H9 (cell line): ENCODE results near the gene ITGA2. TPM values are rescaled to one million over a fixed set of nuclear protein-coding genes. Genes with fewer than 3 reads are reported as not detected.
A peak's percentile ranks its signal among the peaks of the same experiment; 100 is the strongest.

ENCODE experiments used
- DNase-seq: peaks from one replicate; pipeline ENCODE4 v3.0.0-alpha.2; 2017
- H2AFZ ChIP-seq: one replicate; pipeline ENCODE4 v1.6.1; 2013; ENCODE audit warnings: mild to moderate bottlenecking, low read length, control low read depth, moderate library complexity
- H2AK5ac ChIP-seq: 2 replicates; pipeline ENCODE4 v1.6.1; 2013; ENCODE audit warnings: low read length, control low read depth, mixed read lengths; ENCODE audit not compliant: insufficient read length
- H2BK120ac ChIP-seq: one replicate; pipeline ENCODE4 v1.6.1; 2013; ENCODE audit warnings: low read depth, mild to moderate bottlenecking, low read length, control low read depth, inconsistent platforms; ENCODE audit not compliant: poor library complexity, severe bottlenecking
- H2BK12ac ChIP-seq: 2 replicates; pipeline ENCODE4 v1.6.1; 2013; ENCODE audit warnings: low read length, control low read depth, mixed read lengths, low read depth; ENCODE audit not compliant: insufficient read length
- H2BK15ac ChIP-seq: 2 replicates; pipeline ENCODE4 v1.6.1; 2013; ENCODE audit warnings: low read depth, low read length, control low read depth
- H2BK20ac ChIP-seq: one replicate; pipeline ENCODE4 v1.6.1; 2013; ENCODE audit warnings: low read depth, mild to moderate bottlenecking, low read length, control low read depth, inconsistent platforms; ENCODE audit not compliant: poor library complexity, severe bottlenecking
- H2BK5ac ChIP-seq: 2 replicates; pipeline ENCODE4 v1.6.1; 2013; ENCODE audit warnings: low read length, control low read depth, mixed read lengths; ENCODE audit not compliant: insufficient read length
- H3K14ac ChIP-seq: 2 replicates; pipeline ENCODE4 v1.6.1; 2013; ENCODE audit warnings: low read length, control low read depth; ENCODE audit not compliant: insufficient read depth
- H3K18ac ChIP-seq: 2 replicates; pipeline ENCODE4 v1.6.1; 2013; ENCODE audit warnings: low read depth, mild to moderate bottlenecking, mixed read lengths, low read length, control low read depth; ENCODE audit not compliant: insufficient read length
- H3K23ac ChIP-seq: 2 replicates; pipeline ENCODE4 v1.6.1; 2013; ENCODE audit warnings: low read length, control low read depth, mixed read lengths, low read depth; ENCODE audit not compliant: insufficient read length
- H3K23me2 ChIP-seq: 2 replicates; pipeline ENCODE4 v1.6.1; 2013; ENCODE audit warnings: low read depth, mild to moderate bottlenecking, mixed read lengths, low read length, control low read depth; ENCODE audit not compliant: insufficient read length, poor library complexity, severe bottlenecking
- H3K27ac ChIP-seq: 2 replicates; pipeline ENCODE4 v1.5.1; 2013; ENCODE audit warnings: low read length, control low read depth, mixed read lengths, low read depth; ENCODE audit not compliant: insufficient read length
- H3K27me3 ChIP-seq: 2 replicates; pipeline ENCODE4 v1.6.1; 2013; ENCODE audit warnings: low read length, control low read depth, inconsistent platforms; ENCODE audit not compliant: insufficient read depth
- H3K4ac ChIP-seq: 2 replicates; pipeline ENCODE4 v1.6.1; 2013; ENCODE audit warnings: low read depth, mild to moderate bottlenecking, control low read depth, inconsistent platforms, low read length, moderate library complexity
- H3K4me1 ChIP-seq: 2 replicates; pipeline ENCODE4 v1.6.1; 2013; ENCODE audit warnings: low read length, control low read depth, inconsistent platforms; ENCODE audit not compliant: insufficient read depth
- H3K4me2 ChIP-seq: 2 replicates; pipeline ENCODE4 v1.6.1; 2013; ENCODE audit warnings: low read length, control low read depth, mixed read lengths; ENCODE audit not compliant: insufficient read length, insufficient read depth
- H3K56ac ChIP-seq: 2 replicates; pipeline ENCODE4 v1.6.1; 2013; ENCODE audit warnings: low read depth, mild to moderate bottlenecking, mixed read lengths, low read length, control low read depth; ENCODE audit not compliant: insufficient read length
- H3K79me1 ChIP-seq: 2 replicates; pipeline ENCODE4 v1.6.1; 2013; ENCODE audit warnings: low read depth, mild to moderate bottlenecking, moderate library complexity, low read length, control low read depth, inconsistent platforms; ENCODE audit not compliant: insufficient read depth, poor library complexity, severe bottlenecking
- H3K79me2 ChIP-seq: 2 replicates; pipeline ENCODE4 v1.6.1; 2013; ENCODE audit warnings: low read length, control low read depth, inconsistent platforms; ENCODE audit not compliant: insufficient read depth
- H3K9ac ChIP-seq: 2 replicates; pipeline ENCODE4 v1.6.1; 2013; ENCODE audit warnings: low read length, control low read depth, mixed read lengths; ENCODE audit not compliant: insufficient read length; ENCODE audit errors: extremely low read depth
- H3K9me3 ChIP-seq: one replicate; pipeline ENCODE4 v1.6.1; 2013; ENCODE audit warnings: low read depth, low read length, inconsistent platforms; ENCODE audit not compliant: control insufficient read depth
- H3T11ph ChIP-seq: one replicate; pipeline ENCODE4 v1.6.1; 2013; ENCODE audit warnings: mild to moderate bottlenecking, low read length, control low read depth, inconsistent platforms
- H4K20me1 ChIP-seq: one replicate; pipeline ENCODE4 v1.6.1; 2013; ENCODE audit not compliant: control insufficient read depth, insufficient read length, insufficient read depth
- H4K5ac ChIP-seq: 2 replicates; pipeline ENCODE4 v1.6.1; 2013; ENCODE audit warnings: low read depth, mild to moderate bottlenecking, mixed read lengths, low read length, control low read depth; ENCODE audit not compliant: insufficient read length
- H4K8ac ChIP-seq: replicated peaks from 2 replicates; pipeline ENCODE4 v1.6.1; 2013; ENCODE audit warnings: low read length, control low read depth, mixed read lengths, low read depth; ENCODE audit not compliant: insufficient read length
- H4K91ac ChIP-seq: 2 replicates; pipeline ENCODE4 v1.6.1; 2013; ENCODE audit warnings: low read depth, mild to moderate bottlenecking, moderate library complexity, mixed read lengths, low read length, control low read depth; ENCODE audit not compliant: insufficient read length
- H3K27ac Mint-ChIP-seq, 3 experiments: 2 replicates in 2 of 3; 3 replicates in 1 of 3; pipeline ENCODE4 v1.8.0; 2020 to 2021; ENCODE audit warnings: mixed read lengths in 3 of 3, mild to moderate bottlenecking in 1 of 3, moderate library complexity in 1 of 3
- H3K27me3 Mint-ChIP-seq: 2 replicates; pipeline ENCODE4 v1.8.0; 2021; ENCODE audit warnings: low read depth, mild to moderate bottlenecking, moderate library complexity, mixed read lengths
- H3K36me3 Mint-ChIP-seq, 3 experiments: 2 replicates in 2 of 3; 3 replicates in 1 of 3; pipeline ENCODE4 v1.8.0; 2020 to 2021; ENCODE audit warnings: low read depth in 3 of 3, mixed read lengths in 3 of 3; ENCODE audit not compliant: insufficient read depth in 1 of 3
- H3K4me1 Mint-ChIP-seq, 2 experiments: 2 replicates each; pipeline ENCODE4 v1.8.0; 2020; ENCODE audit warnings: mixed read lengths in 2 of 2
- H3K4me3 Mint-ChIP-seq, 2 experiments: 2 replicates in 1 of 2; 3 replicates in 1 of 2; pipeline ENCODE4 v1.8.0; 2020 to 2021; ENCODE audit warnings: mild to moderate bottlenecking in 2 of 2, mixed read lengths in 2 of 2, moderate library complexity in 1 of 2
- H3K9me3 Mint-ChIP-seq, 2 experiments: 2 replicates in 1 of 2; 3 replicates in 1 of 2; pipeline ENCODE4 v1.8.0; 2020; ENCODE audit warnings: mild to moderate bottlenecking in 2 of 2, mixed read lengths in 2 of 2, moderate library complexity in 1 of 2
- CTCF ChIP-seq: fragments of 200-600 bp; sonication (generic); conservative IDR thresholded peaks from 3 replicates; pipeline ENCODE4 v1.8.0; 2021; ENCODE audit warnings: antibody characterized with exemption, mild to moderate bottlenecking
- WGBS: extraction: QIAGEN DNeasy Blood & Tissue Kit; methylation state at CpG from one replicate; pipeline ENCODE4 v1.1.7; 2013; ENCODE audit warnings: missing lambda C conversion rate, low lambda C conversion rate, mixed read lengths; ENCODE audit not compliant: insufficient read length; ENCODE audit errors: extremely low coverage; 5-methylcytosine and 5-hydroxymethylcytosine counted together
- total RNA-seq: library from RNA; stranded (reverse); gene quantifications from 2 replicates; pipeline ENCODE4 v1.2.1, GENCODE V29; 2021

ITGA2 gene
- total RNA-seq, 1 experiment from 2014 or later, result 3.0 TPM

- H3K4me1 Mint-ChIP-seq, result no peaks in the 10 kb centered on the region
- H2BK15ac ChIP-seq, result no peak overlapping the region
- no peak for DNase-seq
- H3K27me3 Mint-ChIP-seq, result no peaks in the 10 kb centered on the region; the same call in 1 of the 2 replicates
- no peak overlapping the region for H4K91ac ChIP-seq
- no peak overlapping the region for H3K27ac Mint-ChIP-seq
- H3K79me1 ChIP-seq, result no peaks in the 10 kb centered on the region
- H3K79me2 ChIP-seq, result no peaks in the 10 kb centered on the region; the same call in 1 of the 2 replicates
- no peaks in the 10 kb centered on the region; a peak in 1 of 7 replicates for H3K36me3 Mint-ChIP-seq
- H3K27ac ChIP-seq, result no peak overlapping the region
- H3K9ac ChIP-seq, result no peak overlapping the region
- H3K23me2 ChIP-seq, result no peaks in the 10 kb centered on the region
- WGBS, result no CpG with 5 or more reads among the region's 10 CpGs
- peak overlapping the region; percentile 71 for H4K8ac ChIP-seq
- no peak overlapping the region for H4K5ac ChIP-seq
- H2BK120ac ChIP-seq, result no peak overlapping the region
- H3K4me1 ChIP-seq, result no peaks in the 10 kb centered on the region
- peaks cover 0 to 2% of the 10 kb centered on the region in 2 experiments; a peak in 1 of 5 replicates for H3K9me3 Mint-ChIP-seq
- no peaks in the 10 kb centered on the region for H3K27me3 ChIP-seq
- no peaks in the 10 kb centered on the region for H3K9me3 ChIP-seq
- H3K14ac ChIP-seq, result peak overlapping the region; percentile 43; the same call in 1 of the 2 replicates
- no peak overlapping the region for H2AK5ac ChIP-seq
- TF ChIP-seq CTCF, result no peak
- no peak overlapping the region for H2BK12ac ChIP-seq
- no peak overlapping the region for H3K4me3 Mint-ChIP-seq
- H3K23ac ChIP-seq, result no peak overlapping the region
- no peak overlapping the region for H3K18ac ChIP-seq
- H2AFZ ChIP-seq, result no peak overlapping the region
- H3K4me2 ChIP-seq, result no peak overlapping the region
- no peak overlapping the region for H2BK20ac ChIP-seq
- H3K56ac ChIP-seq, result no peak overlapping the region
- H3K4ac ChIP-seq, result no peak overlapping the region; the same call in 1 of the 2 replicates
- H2BK5ac ChIP-seq, result no peak overlapping the region
- H4K20me1 ChIP-seq, result no peaks in the 10 kb centered on the region
- H3T11ph ChIP-seq, result no peak overlapping the region
Measured at GRCh38 chr5:53017794-53018391, 28.7 kb downstream of the ITGA2 start.
